NCI-H1436 treated with DMSO at 0.1 percent for 48 hours (cell line): ENCODE data around the gene SLC44A5.

Experiments
- DNase-seq: peaks from one replicate; lab custom pipeline; 2025; lab: John Stamatoyannopoulos, UW

The SLC44A5 gene

GRCh38 chr1:75588779-75589475 is 22.0 kb downstream of the SLC44A5 start:
- DNase-seq, result no peak

- DNase-seq, result no peak
These were observed 23.2 kb downstream of the SLC44A5 start for GRCh38 chr1:75587692-75588091.

- no peak for DNase-seq
These were observed 27.6 kb downstream of the SLC44A5 start for GRCh38 chr1:75583282-75583681.

- DNase-seq, result no peak
These were observed 28.1 kb downstream of the SLC44A5 start for GRCh38 chr1:75582725-75583261.

GRCh38 chr1:75579046-75579445 is 31.9 kb downstream of the SLC44A5 start:
- no peak for DNase-seq

GRCh38 chr1:75575837-75576236 is 35.1 kb downstream of the SLC44A5 start:
- no peak for DNase-seq

- DNase-seq, result no peak
These were observed 43.7 kb downstream of the SLC44A5 start for GRCh38 chr1:75567191-75567590.

- no peak for DNase-seq
These were observed 51.1 kb downstream of the SLC44A5 start for GRCh38 chr1:75559800-75560199.

- DNase-seq, result no peak
These were observed 51.8 kb downstream of the SLC44A5 start for GRCh38 chr1:75559136-75559535.

- DNase-seq, result no peak
These were observed 56.0 kb downstream of the SLC44A5 start for GRCh38 chr1:75554870-75555269.

GRCh38 chr1:75554181-75554580 is 56.7 kb downstream of the SLC44A5 start:
- DNase-seq, result no peak

GRCh38 chr1:75550559-75550958 is 60.4 kb downstream of the SLC44A5 start:
- DNase-seq, result no peak

GRCh38 chr1:75548721-75549480 is 62.0 kb downstream of the SLC44A5 start:
- no peak for DNase-seq

GRCh38 chr1:75543705-75544104 is 67.2 kb downstream of the SLC44A5 start:
- no peak for DNase-seq

GRCh38 chr1:75542818-75543570 is 67.9 kb downstream of the SLC44A5 start:
- no peak for DNase-seq

- DNase-seq, result no peak
These were observed 71.4 kb downstream of the SLC44A5 start for GRCh38 chr1:75539230-75540116.

GRCh38 chr1:75533085-75533484 is 77.8 kb downstream of the SLC44A5 start:
- no peak for DNase-seq

GRCh38 chr1:75531570-75531969 is 79.3 kb downstream of the SLC44A5 start:
- no peak for DNase-seq

- no peak for DNase-seq
These were observed 81.4 kb downstream of the SLC44A5 start for GRCh38 chr1:75529488-75529887.

GRCh38 chr1:75528001-75528400 is 82.9 kb downstream of the SLC44A5 start:
- DNase-seq, result no peak

- no peak for DNase-seq
These were observed 88.5 kb downstream of the SLC44A5 start for GRCh38 chr1:75522389-75522788.

- no peak for DNase-seq
These were observed 89.3 kb downstream of the SLC44A5 start for GRCh38 chr1:75521658-75522057.
